PC-3 (cell line): Measurements from ENCODE around the gene PTPRN2. TPM values are rescaled to one million over a fixed set of nuclear protein-coding genes. Genes with fewer than 3 reads are reported as not detected.

ENCODE experiments used
- ATAC-seq: fragments of 200-7000 bp; cut with Tn5 transposase; 2 replicates; pipeline ENCODE4 v1.9.1; 2020; ENCODE audit warnings: mild to moderate bottlenecking, moderate library complexity
- BruUV-seq: library from RNA; stranded (reverse); fragments of 400-500 nt; replicated peaks from 2 replicates; lab custom pipeline; 2021; lab: Mats Ljungman, UMichigan
- CTCF ChIA-PET: fragments of 300-600 bp; sonication (Branson Sonifier 250); formaldehyde crosslinking; loops from one replicate; lab custom pipeline; 2022; ENCODE audit warnings: antibody characterized with exemption; lab: Charles Lee
- POLR2A ChIA-PET: fragments of 300-600 bp; sonication (Branson Sonifier 250); formaldehyde crosslinking; loops from one replicate; lab custom pipeline; 2022; ENCODE audit warnings: antibody characterized with exemption; ENCODE audit not compliant: unreplicated experiment; lab: Charles Lee
- DNase-seq: peaks from one replicate; pipeline ENCODE4 v3.0.0-alpha.2; 2015
- H2AFZ ChIP-seq: fragments of 300-600 bp; sonication (generic); 2 replicates; pipeline ENCODE4 v1.6.0; 2016; ENCODE audit warnings: antibody characterized with exemption, low read length
- H3F3A ChIP-seq: fragments of 300-600 bp; sonication (generic); one replicate; pipeline ENCODE4 v1.6.0; 2017; ENCODE audit warnings: antibody characterized with exemption, low read length, control low read depth, mild to moderate bottlenecking; ENCODE audit not compliant: unreplicated experiment
- H3K27ac ChIP-seq: fragments of 300-600 bp; sonication (generic); 2 replicates; pipeline ENCODE4 v1.5.1; 2016; ENCODE audit warnings: mild to moderate bottlenecking, low read length
- H3K27me3 ChIP-seq: fragments of 300-600 bp; sonication (generic); 2 replicates; pipeline ENCODE4 v1.6.1; 2016; ENCODE audit warnings: low read length, mixed read lengths
- H3K36me3 ChIP-seq: fragments of 300-600 bp; sonication (generic); 2 replicates; pipeline ENCODE4 v1.6.1; 2016; ENCODE audit warnings: low read depth, mixed run types, low read length, mixed read lengths
- H3K4me1 ChIP-seq: fragments of 300-600 bp; sonication (generic); 2 replicates; pipeline ENCODE4 v1.5.1; 2016; ENCODE audit warnings: low read length; ENCODE audit not compliant: insufficient read depth
- H3K4me2 ChIP-seq: fragments of 300-600 bp; sonication (generic); 2 replicates; pipeline ENCODE4 v1.6.0; 2016; ENCODE audit warnings: low read length
- H3K4me3 ChIP-seq: fragments of 300-600 bp; sonication (generic); 2 replicates; pipeline ENCODE4 v1.5.1; 2016; ENCODE audit warnings: mild to moderate bottlenecking, low read length, mixed read lengths
- H3K79me2 ChIP-seq: fragments of 300-600 bp; sonication (generic); 2 replicates; pipeline ENCODE4 v1.6.1; 2017; ENCODE audit warnings: low read length, mixed read lengths
- H3K9ac ChIP-seq: fragments of 300-600 bp; sonication (generic); 2 replicates; pipeline ENCODE4 v1.6.0; 2016; ENCODE audit warnings: mild to moderate bottlenecking, low read length
- H3K9me2 ChIP-seq: fragments of 300-600 bp; sonication (generic); replicated peaks from 2 replicates; pipeline ENCODE4 v1.6.1; 2016; ENCODE audit warnings: mixed run types, low read length, mixed read lengths
- H3K9me3 ChIP-seq: fragments of 300-600 bp; sonication (generic); 2 replicates; pipeline ENCODE4 v1.6.1; 2016; ENCODE audit warnings: low read length, mixed read lengths
- H4K20me1 ChIP-seq: fragments of 300-600 bp; sonication (generic); 2 replicates; pipeline ENCODE4 v1.6.1; 2016; ENCODE audit warnings: low read length, mixed read lengths
- EZH2 ChIP-seq: fragments of 300-600 bp; sonication (generic); IDR thresholded peaks from one replicate; pipeline ENCODE4 v1.6.1; 2017; ENCODE audit warnings: antibody characterized with exemption, mild to moderate bottlenecking, low read length; ENCODE audit not compliant: unreplicated experiment
- EZH2phosphoT487 ChIP-seq: fragments of 300-600 bp; sonication (generic); IDR thresholded peaks from 2 replicates; pipeline ENCODE4 v1.6.1; 2018; ENCODE audit warnings: mild to moderate bottlenecking, antibody characterized with exemption, low read length, borderline replicate concordance
- intact Hi-C: fragments of 100-400 bp; cut with micrococcal nuclease; formaldehyde crosslinking; loops from 2 replicates; pipeline ENCODE4 v1.9.0; 2023
- total RNA-seq: library from RNA; depleted of rRNA; stranded (reverse); fragments of >200 nt; gene quantifications from 2 replicates; pipeline ENCODE4 v1.2.3, GENCODE V29; 2014
- TF ChIP-seq, protein P1 (sequence below): fragments of 300-600 bp; sonication (generic); conservative IDR thresholded peaks from 2 replicates; pipeline ENCODE4 v1.5.1; 2017; ENCODE audit warnings: antibody characterized with exemption, low read depth, mild to moderate bottlenecking, low read length

The PTPRN2 gene
- total RNA-seq, 1 experiment from 2014 or later: 3.2 TPM

- Histone ChIP-seq H3K36me3 (no peaks in the 10 kb centered on the region), H2AFZ (no peak overlapping the region), H3K9me3 (no peaks in the 10 kb centered on the region), H3K4me2 (no peak overlapping the region), H4K20me1 (no peaks in the 10 kb centered on the region), H3K4me1 (no peaks in the 10 kb centered on the region), H3K9ac (no peak overlapping the region), H3K27me3 (no peaks in the 10 kb centered on the region), H3K9me2 (no peaks in the 10 kb centered on the region), H3K79me2 (no peaks in the 10 kb centered on the region), H3K4me3 (no peak overlapping the region), H3F3A (no peaks in the 10 kb centered on the region), H3K27ac (no peak overlapping the region)
- intact Hi-C loops: no loop called here
- ChIA-PET CTCF (no interaction called here), POLR2A (no interaction called here)
- BruUV-seq: no TSS peak
- TF ChIP-seq EZH2 (no peak), EZH2phosphoT487 (no peak)
- TF ChIP-seq, protein P1, sequence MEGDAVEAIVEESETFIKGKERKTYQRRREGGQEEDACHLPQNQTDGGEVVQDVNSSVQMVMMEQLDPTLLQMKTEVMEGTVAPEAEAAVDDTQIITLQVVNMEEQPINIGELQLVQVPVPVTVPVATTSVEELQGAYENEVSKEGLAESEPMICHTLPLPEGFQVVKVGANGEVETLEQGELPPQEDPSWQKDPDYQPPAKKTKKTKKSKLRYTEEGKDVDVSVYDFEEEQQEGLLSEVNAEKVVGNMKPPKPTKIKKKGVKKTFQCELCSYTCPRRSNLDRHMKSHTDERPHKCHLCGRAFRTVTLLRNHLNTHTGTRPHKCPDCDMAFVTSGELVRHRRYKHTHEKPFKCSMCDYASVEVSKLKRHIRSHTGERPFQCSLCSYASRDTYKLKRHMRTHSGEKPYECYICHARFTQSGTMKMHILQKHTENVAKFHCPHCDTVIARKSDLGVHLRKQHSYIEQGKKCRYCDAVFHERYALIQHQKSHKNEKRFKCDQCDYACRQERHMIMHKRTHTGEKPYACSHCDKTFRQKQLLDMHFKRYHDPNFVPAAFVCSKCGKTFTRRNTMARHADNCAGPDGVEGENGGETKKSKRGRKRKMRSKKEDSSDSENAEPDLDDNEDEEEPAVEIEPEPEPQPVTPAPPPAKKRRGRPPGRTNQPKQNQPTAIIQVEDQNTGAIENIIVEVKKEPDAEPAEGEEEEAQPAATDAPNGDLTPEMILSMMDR: no peak
- DNase-seq (no peak), ATAC-seq (no peak)
Measured at GRCh38 chr7:157623556-157623955, 964.1 kb downstream of the PTPRN2 start.

- TF ChIP-seq, protein P1: no peak
- TF ChIP-seq EZH2phosphoT487: no peak
- no peak for TF ChIP-seq EZH2
- H3K9me2 ChIP-seq: no peaks in the 10 kb centered on the region
- ChIA-PET POLR2A (no interaction called here), CTCF (no interaction called here)
- no peak overlapping the region for H3K9ac ChIP-seq
- H3K4me3 ChIP-seq: no peak overlapping the region
- no peak overlapping the region for H2AFZ ChIP-seq
- H3F3A ChIP-seq: no peaks in the 10 kb centered on the region
- intact Hi-C loops: no loop called here
- H3K79me2 ChIP-seq: no peaks in the 10 kb centered on the region
- H3K4me2 ChIP-seq: no peak overlapping the region
- H3K36me3 ChIP-seq: no peaks in the 10 kb centered on the region
- no peaks in the 10 kb centered on the region for H3K9me3 ChIP-seq
- no peaks in the 10 kb centered on the region for H3K27me3 ChIP-seq
- no peaks in the 10 kb centered on the region for H3K4me1 ChIP-seq
- ATAC-seq: no peak
- H4K20me1 ChIP-seq: no peaks in the 10 kb centered on the region
- H3K27ac ChIP-seq: no peak overlapping the region
- no peak for DNase-seq
- no TSS peak for BruUV-seq
Measured at GRCh38 chr7:157622408-157623205, 965.0 kb downstream of the PTPRN2 start.

- no peak overlapping the region for H3K27ac ChIP-seq
- H3K4me3 ChIP-seq: no peak overlapping the region
- H3K9ac ChIP-seq: no peak overlapping the region
- no peaks in the 10 kb centered on the region for H3F3A ChIP-seq
- no peaks in the 10 kb centered on the region for H3K27me3 ChIP-seq
- H3K9me2 ChIP-seq: no peaks in the 10 kb centered on the region
- no peaks in the 10 kb centered on the region for H3K36me3 ChIP-seq
- no peak for DNase-seq
- TF ChIP-seq, protein P1: no peak
- TF ChIP-seq EZH2phosphoT487 (no peak), EZH2 (no peak)
- H3K4me1 ChIP-seq: no peaks in the 10 kb centered on the region
- H4K20me1 ChIP-seq: no peaks in the 10 kb centered on the region
- no peak for ATAC-seq
- H3K4me2 ChIP-seq: no peak overlapping the region
- no peaks in the 10 kb centered on the region for H3K9me3 ChIP-seq
- CTCF ChIA-PET: no interaction called here
- no peaks in the 10 kb centered on the region for H3K79me2 ChIP-seq
- intact Hi-C loops: no loop called here
- POLR2A ChIA-PET: no interaction called here
- BruUV-seq: no TSS peak
- H2AFZ ChIP-seq: no peak overlapping the region
Measured at GRCh38 chr7:157622000-157622399, 965.6 kb downstream of the PTPRN2 start.
